ENCODE data around the gene CASTOR2.
"Not testable (repeated sequence)": the region's sequence is repeated elsewhere in the genome, so short reads cannot be mapped to it uniquely, and the experiment has no call there.

Gene CASTOR2

GRCh38 chr7:74994869-74995543 is 30.5 kb downstream of the CASTOR2 start:
- DNase-seq (ENCODE audit: low read depth, low spot score), result not testable (repeated sequence)

GRCh38 chr7:74996361-74996760 is 31.9 kb downstream of the CASTOR2 start:
- not testable (repeated sequence) for DNase-seq (ENCODE audit: low read depth, low spot score)

- DNase-seq (ENCODE audit: low read depth, low spot score), result not testable (repeated sequence)
These were observed 33.3 kb downstream of the CASTOR2 start for GRCh38 chr7:74997811-74998210.

- DNase-seq (ENCODE audit: low read depth, low spot score), result not testable (repeated sequence)
These were observed 36.9 kb downstream of the CASTOR2 start for GRCh38 chr7:75001356-75001755.

GRCh38 chr7:75010036-75010435 is 45.5 kb downstream of the CASTOR2 start:
- DNase-seq (ENCODE audit: low read depth, low spot score), result no peak

- no peak for DNase-seq (ENCODE audit: low read depth, low spot score)
These were observed 53.3 kb downstream of the CASTOR2 start for GRCh38 chr7:75017832-75018231.

GRCh38 chr7:75018570-75019364 is 54.3 kb downstream of the CASTOR2 start:
- no peak for DNase-seq (ENCODE audit: low read depth, low spot score)

GRCh38 chr7:75019800-75020199 is 55.3 kb downstream of the CASTOR2 start:
- no peak for DNase-seq (ENCODE audit: low read depth, low spot score)

- DNase-seq (ENCODE audit: low read depth, low spot score), result no peak
These were observed 60.4 kb downstream of the CASTOR2 start for GRCh38 chr7:75024922-75025321.

GRCh38 chr7:75028299-75028698 is 63.8 kb downstream of the CASTOR2 start:
- DNase-seq (ENCODE audit: low read depth, low spot score), result no peak

GRCh38 chr7:75033064-75033463 is 68.6 kb downstream of the CASTOR2 start:
- no peak for DNase-seq (ENCODE audit: low read depth, low spot score)

- no peak for DNase-seq (ENCODE audit: low read depth, low spot score)
These were observed 69.3 kb downstream of the CASTOR2 start for GRCh38 chr7:75033826-75034225.

GRCh38 chr7:75038508-75038907 is 74.0 kb downstream of the CASTOR2 start:
- DNase-seq (ENCODE audit: low read depth, low spot score), result no peak

GRCh38 chr7:75039166-75039565 is 74.7 kb downstream of the CASTOR2 start:
- no peak for DNase-seq (ENCODE audit: low read depth, low spot score)

- no peak for DNase-seq (ENCODE audit: low read depth, low spot score)
These were observed 75.2 kb downstream of the CASTOR2 start for GRCh38 chr7:75039709-75040108.

- DNase-seq (ENCODE audit: low read depth, low spot score), result no peak
These were observed 76.0 kb downstream of the CASTOR2 start for GRCh38 chr7:75040512-75040911.

- DNase-seq (ENCODE audit: low read depth, low spot score), result no peak
These were observed 77.8 kb downstream of the CASTOR2 start for GRCh38 chr7:75042286-75042685.

GRCh38 chr7:75042831-75043703 is 78.6 kb downstream of the CASTOR2 start:
- no peak for DNase-seq (ENCODE audit: low read depth, low spot score)

GRCh38 chr7:75045881-75046280 is 81.4 kb downstream of the CASTOR2 start:
- no peak for DNase-seq (ENCODE audit: low read depth, low spot score)

GRCh38 chr7:75048435-75049379 is 84.2 kb downstream of the CASTOR2 start:
- DNase-seq (ENCODE audit: low read depth, low spot score), result no peak

- no peak for DNase-seq (ENCODE audit: low read depth, low spot score)
These were observed 85.3 kb downstream of the CASTOR2 start for GRCh38 chr7:75049817-75050216.
